HTERT RPE-1 (cell line): ENCODE measurements around the gene ATF5.
"Not testable (repeated sequence)": the region's sequence is repeated elsewhere in the genome, so short reads cannot be mapped to it uniquely, and the experiment has no call there.

Source experiments
- in situ Hi-C: fragments of 300-500 bp; cut with MboI; formaldehyde crosslinking; loops from 4 replicates; pipeline ENCODE4 v1.14.3; 2020; ENCODE audit warnings: low sequenced_read_pairs

Gene ATF5

GRCh38 chr19:49921871-49922795 lies 6.9 kb upstream of the ATF5 start:
- in situ Hi-C loops = no loop called here

GRCh38 chr19:49923055-49924003 lies 5.7 kb upstream of the ATF5 start:
- in situ Hi-C loops = no loop called here

GRCh38 chr19:49924004-49924880 lies 4.8 kb upstream of the ATF5 start:
- in situ Hi-C loops = no loop called here

- in situ Hi-C loops = not testable (repeated sequence)
These were observed 4.2 kb upstream of the ATF5 start for GRCh38 chr19:49924881-49925210.

- in situ Hi-C loops = no loop called here
These were observed 3.5 kb upstream of the ATF5 start for GRCh38 chr19:49925486-49925885.

GRCh38 chr19:49926515-49926914 lies 2.5 kb upstream of the ATF5 start:
- in situ Hi-C loops = no loop called here

GRCh38 chr19:49927526-49928264 lies 1.3 kb upstream of the ATF5 start:
- in situ Hi-C loops = no loop called here

GRCh38 chr19:49929611-49930482 lies 842 bp downstream of the ATF5 start:
- in situ Hi-C loops = no loop called here

- in situ Hi-C loops = no loop called here
These were observed 1.5 kb downstream of the ATF5 start for GRCh38 chr19:49930483-49931011.

- in situ Hi-C loops = no loop called here
These were observed 2.5 kb downstream of the ATF5 start for GRCh38 chr19:49931293-49932040.

- in situ Hi-C loops = no loop called here
These were observed 3.0 kb downstream of the ATF5 start for GRCh38 chr19:49932041-49932451.

GRCh38 chr19:49932731-49933131 lies 3.7 kb downstream of the ATF5 start:
- in situ Hi-C loops = no loop called here

- in situ Hi-C loops = no loop called here
These were observed 4.6 kb downstream of the ATF5 start for GRCh38 chr19:49933643-49934042.

- in situ Hi-C loops = no loop called here
These were observed 7.5 kb downstream of the ATF5 start for GRCh38 chr19:49936549-49936948.

- in situ Hi-C loops = no loop called here
These were observed 8.9 kb downstream of the ATF5 start for GRCh38 chr19:49937750-49938381.

- in situ Hi-C loops = no loop called here
These were observed 9.7 kb downstream of the ATF5 start for GRCh38 chr19:49938662-49939061.

GRCh38 chr19:49939721-49940481 lies 10.9 kb downstream of the ATF5 start:
- in situ Hi-C loops = no loop called here
